ENCODE results near the gene PTBP1.
A peak's percentile ranks its signal among the peaks of the same experiment; 100 is the strongest.

PTBP1 gene

DNA sequence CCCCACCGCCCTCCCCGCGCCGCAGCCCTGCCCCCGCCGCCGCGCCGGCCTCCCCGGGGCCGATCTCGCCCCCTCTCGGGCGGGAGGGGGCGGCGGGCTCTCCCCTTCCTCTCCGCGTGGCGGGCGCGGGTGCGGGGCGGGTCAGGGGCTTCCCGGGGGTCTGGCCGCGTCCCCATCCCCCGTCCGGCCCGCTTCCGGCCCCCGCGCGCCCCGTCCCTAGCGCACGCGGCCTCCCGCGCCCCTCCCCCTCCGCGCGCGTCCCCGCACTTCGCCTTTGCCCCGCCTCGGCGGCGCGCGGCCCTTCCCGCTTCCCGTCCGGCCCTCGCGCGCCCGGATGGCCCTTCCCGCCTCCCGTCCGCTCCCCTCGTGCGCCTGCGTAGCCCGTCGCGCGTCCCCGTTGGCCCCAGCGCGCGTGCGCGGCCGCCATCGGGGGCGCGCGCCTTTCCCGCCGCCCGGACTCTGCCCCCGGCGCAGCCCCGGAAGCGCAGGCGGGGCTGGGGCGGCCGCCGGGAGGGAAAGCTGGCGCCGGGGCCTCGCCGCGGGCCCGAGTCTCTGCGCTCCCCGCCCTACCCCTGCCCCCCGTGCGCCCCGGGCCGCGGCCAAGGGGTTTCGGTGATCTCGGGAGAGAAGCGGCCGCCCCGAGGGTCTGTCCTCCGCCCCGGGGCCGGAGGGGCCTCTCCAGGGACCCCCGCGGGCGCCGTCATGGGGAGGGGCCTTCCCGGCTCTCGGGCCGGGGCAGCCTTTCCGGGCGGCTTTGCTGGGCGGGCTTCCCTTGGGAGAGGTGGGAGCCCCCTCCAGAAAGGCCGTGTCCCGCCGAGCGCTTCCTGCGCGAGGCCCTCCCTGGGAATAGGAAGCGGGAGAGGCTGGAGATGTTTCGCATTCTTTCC is 519 bp downstream of the PTBP1 start:
- peak; percentile 72 to 85 for DNase-seq (ENCODE audit: low read depth in 2 of 2)

DNA sequence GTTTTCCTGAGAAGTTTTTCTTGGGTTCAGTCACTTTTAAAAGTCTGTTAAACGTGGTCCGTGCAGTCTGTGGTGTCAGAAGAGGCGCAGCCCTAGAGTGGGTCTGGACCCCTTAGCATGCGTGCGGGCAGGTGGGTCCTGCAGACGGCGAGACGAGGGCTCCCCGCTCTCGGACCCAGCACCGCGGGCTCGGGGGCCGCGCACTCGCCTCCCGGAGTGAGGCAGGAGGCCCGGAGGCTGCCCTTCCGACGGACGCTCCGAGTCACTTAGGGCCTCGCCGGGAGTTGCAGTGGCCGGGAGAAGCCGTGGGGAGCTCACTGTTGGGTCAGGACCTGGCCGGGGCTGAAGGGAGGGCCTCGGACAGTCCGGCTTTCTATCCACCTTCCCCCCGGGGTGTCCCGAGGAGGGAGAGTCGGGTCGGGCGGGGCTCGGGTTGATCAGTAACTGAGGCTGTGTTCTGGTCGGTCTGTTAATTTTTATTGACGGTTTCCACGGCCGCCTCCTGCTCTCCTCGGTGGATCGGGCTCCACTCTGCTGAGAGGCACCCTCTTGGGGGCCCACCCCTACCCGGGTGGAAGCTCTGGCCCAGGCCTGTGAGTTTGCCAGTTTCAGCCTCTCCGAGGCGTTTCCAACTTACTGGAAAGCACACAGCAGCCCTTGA is 1.3 kb downstream of the PTBP1 start:
- no peak for DNase-seq (ENCODE audit: low read depth in 2 of 2)

DNA sequence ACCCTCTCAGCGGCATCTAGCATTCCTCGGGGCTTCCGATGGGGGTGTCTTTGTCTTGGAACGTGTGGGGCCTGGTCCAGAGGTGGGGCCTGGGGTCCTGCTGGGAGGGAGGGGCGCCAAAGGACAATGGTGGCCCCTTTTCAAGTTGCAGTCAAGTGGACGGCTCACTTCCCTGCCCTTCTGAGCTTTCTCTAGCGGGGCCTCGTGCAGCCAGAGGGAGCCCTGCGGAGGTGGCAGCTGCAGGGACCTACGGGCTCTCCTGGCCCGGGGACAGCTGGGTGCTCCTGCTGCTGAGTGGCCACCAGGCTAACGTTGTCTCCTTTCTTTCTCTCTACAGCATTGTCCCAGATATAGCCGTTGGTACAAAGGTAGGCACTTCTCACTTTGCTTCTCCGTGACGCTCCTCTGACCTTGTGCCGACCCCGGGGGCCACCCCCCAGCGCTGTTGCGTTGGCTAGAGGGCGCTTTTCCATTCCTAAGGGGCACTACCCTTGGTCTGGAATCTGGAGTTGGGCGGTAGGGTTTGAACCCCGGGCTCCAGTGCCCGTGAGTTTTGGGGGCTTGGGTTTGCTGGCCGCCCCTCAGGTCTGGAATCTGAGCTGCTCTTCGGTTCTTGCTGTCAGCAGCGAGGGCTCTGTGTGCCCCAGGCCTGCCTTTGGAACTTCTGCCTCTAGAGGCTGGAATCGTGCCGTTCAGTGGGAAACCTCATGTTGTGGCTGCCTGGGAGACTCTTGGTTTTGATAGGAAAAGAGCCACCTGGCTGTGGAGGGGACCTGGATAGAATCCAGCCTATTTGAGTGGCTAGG is 2.0 kb downstream of the PTBP1 start:
- no peak for DNase-seq (ENCODE audit: low read depth in 2 of 2)

DNA sequence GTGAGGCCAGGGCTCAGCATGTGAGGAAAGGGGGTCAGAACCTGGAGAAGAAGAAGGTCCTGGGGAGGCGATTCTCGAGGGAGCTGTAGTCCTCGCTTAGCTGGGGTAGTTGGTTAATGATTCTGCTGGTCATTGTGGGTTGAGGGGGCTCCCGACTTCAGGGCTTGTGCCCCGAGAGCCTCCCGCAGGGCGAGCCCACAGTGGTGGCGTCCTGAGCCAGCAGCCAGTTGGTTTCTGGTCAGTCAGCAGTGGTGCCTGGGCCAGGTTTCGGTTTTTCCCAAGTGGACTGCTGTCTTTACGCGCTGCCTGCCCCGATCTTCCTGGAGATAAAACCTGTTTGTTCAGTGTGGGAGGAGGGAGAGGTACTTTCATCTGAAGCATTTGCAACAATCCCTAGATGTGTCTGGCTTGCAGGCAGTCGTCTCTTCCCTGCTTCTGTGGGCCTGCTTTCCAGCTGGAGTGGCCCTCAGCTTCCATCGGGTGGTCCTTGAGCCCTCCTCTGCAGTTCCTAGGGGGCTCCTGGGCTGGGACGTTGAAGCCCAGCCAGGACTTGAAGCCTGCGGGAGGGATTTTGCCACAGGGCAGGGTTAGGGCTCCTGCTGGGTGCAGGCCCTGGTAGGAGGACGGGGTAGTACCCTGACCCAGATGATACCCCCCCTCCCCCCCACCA is 3.2 kb downstream of the PTBP1 start:
- no peak for DNase-seq (ENCODE audit: low read depth in 2 of 2)

DNA sequence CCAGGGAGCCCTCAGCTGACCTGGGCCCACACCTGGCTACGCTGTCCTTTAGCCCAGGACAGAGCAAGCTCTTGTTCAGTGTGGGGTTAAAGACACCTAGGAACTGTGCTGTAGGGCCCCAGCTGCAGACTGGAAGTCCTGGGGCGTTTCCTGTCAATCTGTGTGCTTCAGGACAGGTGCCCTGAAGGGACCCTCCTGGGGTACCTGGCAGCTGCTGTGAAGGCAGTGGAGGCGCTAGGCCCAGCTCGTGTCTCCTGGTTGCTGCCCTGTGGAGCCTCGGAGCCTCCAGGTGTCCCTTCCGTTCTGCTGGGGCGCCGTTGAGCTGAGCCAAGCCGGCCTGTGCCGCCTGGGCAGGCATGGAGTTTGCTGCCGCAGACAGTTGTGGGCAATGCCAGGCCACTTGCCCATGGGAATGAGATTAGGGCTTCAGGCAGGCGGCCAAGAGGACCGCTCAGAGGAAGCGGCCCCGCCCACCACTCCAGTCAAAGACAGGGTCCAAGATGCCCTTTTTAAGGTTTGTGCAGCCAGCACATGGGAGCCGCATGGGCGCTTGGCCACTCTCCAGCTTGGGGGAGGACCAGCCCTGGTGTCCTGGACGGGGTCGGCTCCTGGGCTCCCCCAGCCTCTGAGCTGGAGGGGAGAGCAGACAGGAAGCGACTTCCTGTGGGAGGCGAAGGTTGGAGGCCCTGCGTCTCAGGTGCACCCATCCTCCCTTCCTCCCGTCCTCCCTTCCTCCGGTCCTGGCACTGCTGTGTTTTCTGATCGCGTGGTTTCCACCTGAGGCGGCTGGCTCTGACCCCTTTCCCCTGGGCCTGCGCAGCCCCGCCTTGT is 4.0 kb downstream of the PTBP1 start:
- DNase-seq (ENCODE audit: low read depth in 2 of 2), result no peak

DNA sequence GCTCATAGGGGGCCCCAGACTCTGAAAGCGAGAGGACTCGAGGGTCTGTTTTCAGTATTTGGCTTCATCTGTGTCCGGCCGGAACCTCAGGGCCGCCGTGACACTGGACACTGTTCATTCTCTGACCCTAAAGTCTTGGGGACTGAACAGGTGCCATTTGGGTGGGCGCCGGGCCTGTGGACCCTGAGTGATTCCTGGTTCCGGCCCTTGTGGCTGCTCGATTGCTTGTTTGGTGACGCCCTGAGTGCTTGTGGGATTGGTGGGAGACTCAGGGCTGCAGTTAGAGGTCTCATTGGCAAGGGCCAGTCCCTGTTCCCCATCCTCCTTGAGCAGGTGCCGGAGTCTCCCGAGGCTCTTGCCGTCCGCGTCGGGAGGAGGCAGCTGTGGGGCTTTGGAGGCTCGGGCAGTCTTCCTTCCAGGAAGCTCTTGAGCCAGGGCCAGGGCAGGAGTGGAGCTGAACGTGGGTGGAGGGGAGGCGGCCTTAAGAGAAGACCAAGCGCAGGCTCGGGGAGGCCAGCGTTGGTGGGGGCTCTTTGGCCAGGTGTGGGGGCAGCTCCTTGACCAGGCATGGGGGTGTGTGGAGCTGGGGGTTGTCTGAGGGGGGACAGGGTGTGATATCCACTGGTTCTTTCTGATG is 4.7 kb downstream of the PTBP1 start:
- no peak for DNase-seq (ENCODE audit: low read depth in 2 of 2)

DNA sequence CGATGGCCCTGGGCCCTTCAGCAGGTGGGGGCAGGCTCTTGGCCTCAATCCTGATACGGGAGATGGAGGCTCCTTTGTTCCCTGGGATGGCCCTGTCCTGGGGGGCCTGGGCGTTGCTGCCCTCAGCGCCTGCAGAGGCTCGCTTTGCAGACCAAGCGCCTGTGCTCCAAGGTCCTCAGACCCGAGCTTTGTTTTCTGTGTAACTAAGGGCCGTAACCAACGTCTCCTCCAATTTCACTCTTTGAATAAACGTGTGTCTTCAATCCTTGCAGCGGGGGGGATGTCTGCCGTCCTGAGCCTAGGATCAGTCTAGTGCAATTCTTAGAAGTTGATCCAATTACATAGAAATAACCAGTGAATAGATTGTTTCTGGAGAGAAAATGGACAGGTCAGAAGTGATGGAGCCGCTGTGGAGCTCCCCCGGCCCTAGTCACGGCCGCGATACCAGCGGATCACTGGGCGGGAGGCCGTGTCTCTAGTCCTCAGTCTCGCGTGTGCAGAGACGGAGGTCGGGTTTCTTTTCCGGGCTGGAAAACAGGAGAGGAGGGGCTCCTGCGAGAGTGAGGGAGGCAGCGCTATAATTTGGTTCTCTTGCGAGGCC is 5.3 kb downstream of the PTBP1 start:
- DNase-seq (ENCODE audit: low read depth in 2 of 2), result no peak

DNA sequence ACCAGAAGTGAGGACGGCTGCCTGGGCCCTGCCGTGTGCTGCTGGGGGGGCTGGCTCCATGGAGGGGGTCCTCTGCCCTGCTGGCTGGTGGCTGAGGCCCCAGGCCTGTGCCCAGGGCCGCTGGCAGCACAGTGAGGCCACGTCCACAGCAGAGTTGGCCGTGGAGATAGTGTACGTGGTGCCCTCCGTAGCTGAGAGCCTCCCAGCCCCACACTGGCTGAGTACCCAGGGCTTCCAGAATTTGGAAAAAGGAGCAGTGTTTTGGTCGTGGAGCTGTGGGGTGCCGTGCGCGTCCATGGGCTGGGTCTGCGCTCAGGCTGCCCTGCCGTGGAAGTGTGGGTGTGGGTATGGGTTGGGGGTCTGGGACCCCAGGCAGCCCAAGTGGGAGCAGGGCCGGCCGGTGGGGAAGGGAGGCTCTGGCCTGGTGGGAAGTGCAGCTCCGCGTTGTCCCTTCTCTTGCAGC is 5.9 kb downstream of the PTBP1 start:
- DNase-seq (ENCODE audit: low read depth in 2 of 2), result no peak

DNA sequence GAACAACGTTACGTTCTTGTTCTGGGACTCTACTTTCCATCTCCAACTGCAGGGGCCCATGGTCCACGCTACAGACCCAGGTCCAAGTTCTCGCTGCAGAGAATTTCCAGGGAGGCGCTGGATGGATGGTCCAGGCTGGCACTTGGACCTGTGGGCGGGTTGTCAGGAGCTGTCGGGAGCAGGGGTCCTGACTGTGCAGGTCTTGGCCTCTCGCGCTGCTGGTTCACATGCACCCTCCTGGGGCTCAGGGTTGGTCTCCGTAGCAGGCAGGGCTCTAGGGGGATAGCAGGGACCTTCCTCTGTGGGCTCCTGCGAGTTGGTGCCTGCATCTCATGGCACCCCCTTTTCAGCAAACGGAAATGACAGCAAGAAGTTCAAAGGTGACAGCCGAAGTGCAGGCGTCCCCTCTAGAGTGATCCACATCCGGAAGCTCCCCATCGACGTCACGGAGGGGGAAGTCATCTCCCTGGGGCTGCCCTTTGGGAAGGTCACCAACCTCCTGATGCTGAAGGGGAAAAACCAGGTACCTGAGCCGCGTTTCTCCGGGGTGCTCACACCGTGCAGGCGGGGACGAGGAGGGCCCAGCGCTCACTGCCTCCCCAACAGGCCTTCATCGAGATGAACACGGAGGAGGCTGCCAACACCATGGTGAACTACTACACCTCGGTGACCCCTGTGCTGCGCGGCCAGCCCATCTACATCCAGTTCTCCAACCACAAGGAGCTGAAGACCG is 6.6 kb downstream of the PTBP1 start:
- no peak for DNase-seq (ENCODE audit: low read depth in 2 of 2)

DNA sequence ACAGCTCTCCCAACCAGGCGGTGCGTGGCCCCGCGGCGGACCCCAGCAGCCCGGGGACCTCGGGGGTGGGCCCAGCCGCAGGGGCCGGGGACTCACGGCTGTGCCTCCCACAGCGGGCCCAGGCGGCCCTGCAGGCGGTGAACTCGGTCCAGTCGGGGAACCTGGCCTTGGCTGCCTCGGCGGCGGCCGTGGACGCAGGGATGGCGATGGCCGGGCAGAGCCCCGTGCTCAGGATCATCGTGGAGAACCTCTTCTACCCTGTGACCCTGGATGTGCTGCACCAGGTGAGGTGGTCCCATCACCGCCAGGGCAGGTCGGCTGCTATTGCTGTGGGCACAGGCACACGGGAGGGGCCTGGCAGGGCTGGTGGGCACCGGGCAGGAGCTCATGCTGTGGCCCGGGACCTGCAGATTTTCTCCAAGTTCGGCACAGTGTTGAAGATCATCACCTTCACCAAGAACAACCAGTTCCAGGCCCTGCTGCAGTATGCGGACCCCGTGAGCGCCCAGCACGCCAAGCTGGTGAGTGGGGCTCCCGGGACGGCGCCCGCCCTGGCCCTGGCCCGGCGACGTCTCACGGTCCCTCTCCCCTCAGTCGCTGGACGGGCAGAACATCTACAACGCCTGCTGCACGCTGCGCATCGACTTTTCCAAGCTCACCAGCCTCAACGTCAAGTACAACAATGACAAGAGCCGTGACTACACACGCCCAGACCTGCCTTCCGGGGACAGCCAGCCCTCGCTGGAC is 7.3 kb downstream of the PTBP1 start:
- DNase-seq (ENCODE audit: low read depth in 2 of 2), result no peak

DNA sequence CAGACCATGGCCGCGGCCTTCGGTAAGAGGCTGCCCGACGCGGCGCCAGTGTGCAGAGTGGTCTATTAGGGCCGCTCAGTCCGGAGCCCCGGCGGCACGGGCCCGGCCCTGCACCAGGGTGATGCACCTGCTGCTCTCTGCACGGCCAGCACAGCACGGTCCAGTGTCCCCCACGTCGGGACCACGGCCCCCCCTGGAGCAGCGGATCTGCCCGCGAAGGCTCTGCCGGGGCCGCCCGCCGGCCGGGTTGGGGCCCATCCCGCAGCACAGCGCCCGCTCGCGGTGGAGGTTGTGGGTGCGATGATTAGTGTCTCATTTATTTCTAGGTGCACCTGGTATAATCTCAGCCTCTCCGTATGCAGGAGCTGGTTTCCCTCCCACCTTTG is 7.9 kb downstream of the PTBP1 start:
- no peak for DNase-seq (ENCODE audit: low read depth in 2 of 2)

DNA sequence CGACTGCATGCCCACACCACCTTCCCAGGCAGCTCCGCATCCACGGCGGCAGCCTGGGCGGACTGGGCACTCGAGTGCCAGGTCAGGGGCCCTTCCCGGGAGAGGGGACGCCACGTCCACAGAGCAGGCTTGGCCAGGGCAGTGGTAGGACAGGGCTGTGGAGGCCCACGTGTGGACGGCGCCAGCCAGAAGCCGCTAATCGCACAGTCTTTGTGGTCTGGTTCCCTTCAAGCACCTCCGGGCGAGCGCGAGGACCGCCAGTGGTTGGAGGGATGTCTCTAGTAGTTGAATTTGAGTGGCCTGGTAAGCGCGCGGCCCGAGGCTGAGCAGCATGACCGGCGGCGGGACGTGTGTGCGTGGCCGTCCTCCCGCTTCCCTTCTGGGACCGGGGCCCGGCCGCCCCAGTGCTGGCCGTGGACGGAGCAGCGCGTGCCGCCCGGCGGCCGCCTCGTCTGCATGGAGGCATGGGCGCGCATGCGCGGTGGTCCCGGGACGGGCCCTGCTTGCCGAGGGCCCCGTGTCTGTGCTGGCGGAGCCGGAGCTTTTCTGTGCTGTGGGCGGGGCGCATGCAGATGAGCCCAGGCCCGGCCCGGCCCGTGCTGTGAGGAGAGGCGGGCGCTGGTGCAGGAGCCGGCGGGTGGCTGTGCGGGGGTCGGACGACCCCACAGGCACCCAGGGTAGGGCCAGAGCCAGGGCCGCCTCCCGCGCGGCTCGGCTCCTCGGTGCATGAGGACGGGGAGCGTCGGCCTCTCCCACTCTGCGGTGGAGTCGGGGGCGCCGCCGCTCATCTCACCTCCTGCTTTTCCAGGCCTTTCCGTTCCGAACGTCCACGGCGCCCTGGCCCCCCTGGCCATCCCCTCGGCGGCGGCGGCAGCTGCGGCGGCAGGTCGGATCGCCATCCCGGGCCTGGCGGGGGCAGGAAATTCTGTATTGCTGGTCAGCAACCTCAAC is 8.6 kb downstream of the PTBP1 start:
- DNase-seq (ENCODE audit: low read depth in 2 of 2), result no peak

DNA sequence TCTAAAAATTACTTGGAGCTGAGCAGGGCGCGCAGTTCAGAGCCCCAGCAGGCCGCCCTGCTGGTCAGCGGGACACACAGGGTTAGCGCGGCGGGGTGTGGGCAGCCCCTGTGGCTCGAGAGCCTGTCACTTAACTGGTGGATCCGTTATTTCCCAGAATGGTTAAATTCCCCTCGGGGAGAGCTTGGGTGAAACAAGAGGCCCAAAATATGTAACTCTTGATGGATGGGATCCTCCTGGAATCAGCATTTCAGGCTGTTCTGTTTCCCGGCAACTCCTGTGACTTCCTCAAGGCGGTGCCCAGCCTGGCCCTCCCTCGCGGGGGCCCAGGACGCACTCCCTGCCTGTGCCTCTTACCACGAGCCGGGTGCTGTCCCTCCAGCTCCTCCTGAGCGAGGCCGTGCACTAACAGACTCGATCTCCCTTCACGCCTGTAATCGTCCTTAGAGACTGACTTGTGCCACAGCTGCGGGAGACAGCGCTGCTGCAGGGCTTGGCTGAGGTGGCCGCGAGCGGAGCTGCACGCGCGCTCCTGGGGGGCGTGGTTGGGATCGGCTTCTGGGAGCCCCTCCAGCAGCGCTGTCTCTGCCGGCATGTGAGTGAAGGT is 9.7 kb downstream of the PTBP1 start:
- no peak for DNase-seq (ENCODE audit: low read depth in 2 of 2)

DNA sequence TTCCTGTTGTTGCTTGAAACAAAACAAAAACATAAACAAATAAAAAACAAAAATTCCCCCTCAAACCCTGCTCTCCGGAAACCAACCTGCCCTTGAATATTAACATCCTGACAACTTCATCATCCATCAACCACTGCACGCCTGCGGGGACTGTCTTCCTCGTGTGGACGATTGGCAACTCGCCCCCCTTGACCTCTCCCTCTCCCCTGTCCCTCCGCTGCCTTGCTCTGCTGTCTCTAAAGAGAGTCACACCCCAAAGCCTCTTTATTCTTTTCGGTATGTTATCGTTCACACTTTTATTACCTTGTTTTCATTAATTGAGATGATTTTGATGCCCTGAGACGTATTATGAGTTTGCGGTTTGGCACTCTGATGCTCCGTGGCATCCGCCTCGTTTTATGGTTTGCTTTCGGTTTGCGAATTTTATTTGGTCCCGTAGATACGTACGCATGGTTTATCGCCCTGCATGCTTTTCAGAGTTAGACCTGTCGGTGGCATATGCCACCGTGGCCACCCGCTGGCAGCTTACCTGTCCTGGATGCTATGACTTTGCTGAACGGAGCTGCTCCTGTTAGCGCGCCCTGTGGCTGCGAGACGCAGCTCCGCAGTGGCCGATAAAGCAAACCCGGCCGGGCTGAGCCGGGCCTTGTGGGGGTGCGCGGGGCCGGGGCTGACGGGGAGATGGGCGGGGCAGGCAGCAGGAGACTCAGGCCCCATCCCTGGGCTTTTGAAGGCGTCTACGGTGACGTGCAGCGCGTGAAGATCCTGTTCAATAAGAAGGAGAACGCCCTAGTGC is 10.6 kb downstream of the PTBP1 start:
- DNase-seq (ENCODE audit: low read depth in 2 of 2), result no peak

DNA sequence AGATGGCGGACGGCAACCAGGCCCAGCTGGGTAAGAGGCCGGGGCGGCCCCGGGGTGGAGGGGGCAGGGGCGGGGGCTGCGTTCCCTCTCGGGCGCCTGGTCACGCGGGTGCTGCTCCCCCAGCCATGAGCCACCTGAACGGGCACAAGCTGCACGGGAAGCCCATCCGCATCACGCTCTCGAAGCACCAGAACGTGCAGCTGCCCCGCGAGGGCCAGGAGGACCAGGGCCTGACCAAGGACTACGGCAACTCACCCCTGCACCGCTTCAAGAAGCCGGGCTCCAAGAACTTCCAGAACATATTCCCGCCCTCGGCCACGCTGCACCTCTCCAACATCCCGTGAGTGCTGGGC is 11.1 kb downstream of the PTBP1 start:
- DNase-seq (ENCODE audit: low read depth in 2 of 2), result no peak

All from stimulated activated CD4-positive, alpha-beta T cell treated with anti-CD3 and anti-CD28 coated beads, Interleukin-1b, Interleukin-23, amount 100 ng/mL, for 4 hours (primary cell).